HEK293 (cell line): ENCODE measurements around the gene PNMA1.
A peak's percentile ranks its signal among the peaks of the same experiment; 100 is the strongest.

ENCODE experiments used
- CTCF ChIA-PET: fragments of 350-600 bp; formaldehyde crosslinking; extraction: SDS; loops from one replicate; lab custom pipeline; 2021; ENCODE audit warnings: antibody characterized with exemption; lab: Yijun Ruan, JAX
- POLR2A ChIA-PET: fragments of 300-600 bp; formaldehyde crosslinking; extraction: SDS; loops from one replicate; lab custom pipeline; 2020; ENCODE audit warnings: antibody characterized with exemption, inconsistent platforms; lab: Yijun Ruan, JAX
- H3K27ac ChIP-seq: fragments of 200-500 bp; sonication (Bioruptor generic); 2 replicates; pipeline ENCODE4 v1.5.1; 2014; ENCODE audit warnings: low read depth, low read length, control low read depth, inconsistent platforms; ENCODE audit errors: extremely low read depth
- H3K36me3 ChIP-seq, 2 experiments: fragments of 200-500 bp in 1 of 2; sonication (Bioruptor generic) in 1 of 2; 1 replicate in 1 of 2; 2 replicates in 1 of 2; pipeline ENCODE4 v1.5.1; 2014 to 2017; ENCODE audit warnings: inconsistent platforms in 2 of 2, low read length in 2 of 2; ENCODE audit not compliant: control insufficient read depth in 2 of 2, insufficient read depth in 1 of 2
- H3K4me1 ChIP-seq: fragments of 200-500 bp; sonication (Bioruptor generic); 2 replicates; pipeline ENCODE4 v1.5.1; 2014; ENCODE audit warnings: mild to moderate bottlenecking, low read length, inconsistent platforms; ENCODE audit not compliant: control insufficient read depth, insufficient read depth
- H3K4me3 ChIP-seq: 2 replicates; pipeline ENCODE4 v1.5.1; 2011; ENCODE audit warnings: low read depth, mild to moderate bottlenecking, control low read depth, low read length, moderate library complexity
- H3K9me3 ChIP-seq: fragments of 200-500 bp; sonication (Bioruptor generic); 2 replicates; pipeline ENCODE4 v1.5.1; 2014; ENCODE audit warnings: low read depth, low read length, inconsistent platforms; ENCODE audit not compliant: control insufficient read depth, insufficient read depth
- BCL11B ChIP-seq: fragments of 450-650 bp; formaldehyde crosslinking; IDR thresholded peaks from 2 replicates; pipeline ENCODE4 v1.5.1; 2016; ENCODE audit warnings: low read depth, missing biosample characterization, missing genetic modification characterization
- ELK4 ChIP-seq: IDR thresholded peaks from 2 replicates; pipeline ENCODE4 v1.6.1; 2011; ENCODE audit warnings: mild to moderate bottlenecking, low read depth, low read length, borderline replicate concordance
- FEZF1 ChIP-seq: fragments of 450-650 bp; formaldehyde crosslinking; IDR thresholded peaks from 2 replicates; pipeline ENCODE4 v1.5.1; 2016; ENCODE audit warnings: missing biosample characterization, missing genetic modification characterization
- GLI4 ChIP-seq: fragments of 450-650 bp; formaldehyde crosslinking; IDR thresholded peaks from 2 replicates; pipeline ENCODE4 v1.5.1; 2016; ENCODE audit warnings: missing biosample characterization, missing genetic modification characterization
- HOXA7 ChIP-seq: sonication (generic); formaldehyde crosslinking; IDR thresholded peaks from 2 replicates; pipeline ENCODE4 v1.8.1; 2022; ENCODE audit warnings: missing genetic modification reagents, borderline replicate concordance
- REST ChIP-seq: fragments of 450-650 bp; formaldehyde crosslinking; IDR thresholded peaks from 2 replicates; pipeline ENCODE4 v1.5.1; 2016; ENCODE audit warnings: missing biosample characterization, missing genetic modification characterization
- SCRT1 ChIP-seq: fragments of 450-650 bp; formaldehyde crosslinking; IDR thresholded peaks from 2 replicates; pipeline ENCODE4 v1.5.1; 2016; ENCODE audit warnings: missing biosample characterization, missing genetic modification characterization, borderline replicate concordance
- WT1 ChIP-seq: fragments of 450-650 bp; formaldehyde crosslinking; IDR thresholded peaks from 2 replicates; pipeline ENCODE4 v1.5.1; 2016; ENCODE audit warnings: missing biosample characterization, missing genetic modification characterization
- ZNF121 ChIP-seq: fragments of 450-650 bp; formaldehyde crosslinking; IDR thresholded peaks from 2 replicates; pipeline ENCODE4 v1.5.1; 2016; ENCODE audit warnings: missing biosample characterization, missing genetic modification characterization
- ZNF280D ChIP-seq: fragments of 450-650 bp; formaldehyde crosslinking; IDR thresholded peaks from 2 replicates; pipeline ENCODE4 v1.5.1; 2016; ENCODE audit warnings: missing biosample characterization, missing genetic modification characterization
- ZNF354C ChIP-seq: fragments of 450-650 bp; formaldehyde crosslinking; IDR thresholded peaks from 2 replicates; pipeline ENCODE4 v1.5.1; 2016; ENCODE audit warnings: missing biosample characterization, missing genetic modification characterization, low read depth, borderline replicate concordance
- ZNF449 ChIP-seq: fragments of 450-650 bp; formaldehyde crosslinking; IDR thresholded peaks from 2 replicates; pipeline ENCODE4 v1.5.1; 2017; ENCODE audit warnings: missing biosample characterization, mild to moderate bottlenecking, missing genetic modification characterization, moderate library complexity
- ZNF514 ChIP-seq: fragments of 450-650 bp; formaldehyde crosslinking; IDR thresholded peaks from 2 replicates; pipeline ENCODE4 v1.5.1; 2016; ENCODE audit warnings: missing biosample characterization, missing genetic modification characterization
- ZNF571 ChIP-seq: fragments of 450-650 bp; formaldehyde crosslinking; IDR thresholded peaks from 2 replicates; pipeline ENCODE4 v1.5.0; 2017; ENCODE audit warnings: missing biosample characterization, missing genetic modification characterization
- ZNF629 ChIP-seq: fragments of 450-650 bp; formaldehyde crosslinking; IDR thresholded peaks from 2 replicates; pipeline ENCODE4 v1.5.1; 2017; ENCODE audit warnings: missing biosample characterization, missing genetic modification characterization
- ZNF664 ChIP-seq: fragments of 450-650 bp; formaldehyde crosslinking; IDR thresholded peaks from 2 replicates; pipeline ENCODE4 v1.5.1; 2016; ENCODE audit warnings: missing biosample characterization, missing genetic modification characterization
- ZNF791 ChIP-seq: fragments of 450-650 bp; formaldehyde crosslinking; IDR thresholded peaks from 2 replicates; pipeline ENCODE4 v1.5.1; 2016; ENCODE audit warnings: missing biosample characterization, missing genetic modification characterization
- ZNF843 ChIP-seq: fragments of 450-650 bp; formaldehyde crosslinking; IDR thresholded peaks from 2 replicates; pipeline ENCODE4 v1.5.1; 2016; ENCODE audit warnings: missing biosample characterization, missing genetic modification characterization
- TF ChIP-seq, protein P1 (sequence below): fragments of 450-650 bp; formaldehyde crosslinking; IDR thresholded peaks from 2 replicates; pipeline ENCODE4 v1.5.1; 2017; ENCODE audit warnings: missing biosample characterization, missing genetic modification characterization

Gene PNMA1

GRCh38 chr14:73718418-73719251 is 4.5 kb upstream of the PNMA1 start (continued):
- no peak for TF ChIP-seq ZNF571 (tag by site-specific recombination)
- TF ChIP-seq ZNF121 (tag by site-specific recombination) = no peak
- no peak for TF ChIP-seq WT1 (tag by site-specific recombination)
- TF ChIP-seq SCRT1 (tag by site-specific recombination) = no peak
- TF ChIP-seq ZNF664 (tag by site-specific recombination) = no peak
- TF ChIP-seq ZNF280D (tag by site-specific recombination) = no peak
- no peak for TF ChIP-seq ZNF449
- no peak for TF ChIP-seq ELK4
- TF ChIP-seq ZNF791 = no peak

DNA sequence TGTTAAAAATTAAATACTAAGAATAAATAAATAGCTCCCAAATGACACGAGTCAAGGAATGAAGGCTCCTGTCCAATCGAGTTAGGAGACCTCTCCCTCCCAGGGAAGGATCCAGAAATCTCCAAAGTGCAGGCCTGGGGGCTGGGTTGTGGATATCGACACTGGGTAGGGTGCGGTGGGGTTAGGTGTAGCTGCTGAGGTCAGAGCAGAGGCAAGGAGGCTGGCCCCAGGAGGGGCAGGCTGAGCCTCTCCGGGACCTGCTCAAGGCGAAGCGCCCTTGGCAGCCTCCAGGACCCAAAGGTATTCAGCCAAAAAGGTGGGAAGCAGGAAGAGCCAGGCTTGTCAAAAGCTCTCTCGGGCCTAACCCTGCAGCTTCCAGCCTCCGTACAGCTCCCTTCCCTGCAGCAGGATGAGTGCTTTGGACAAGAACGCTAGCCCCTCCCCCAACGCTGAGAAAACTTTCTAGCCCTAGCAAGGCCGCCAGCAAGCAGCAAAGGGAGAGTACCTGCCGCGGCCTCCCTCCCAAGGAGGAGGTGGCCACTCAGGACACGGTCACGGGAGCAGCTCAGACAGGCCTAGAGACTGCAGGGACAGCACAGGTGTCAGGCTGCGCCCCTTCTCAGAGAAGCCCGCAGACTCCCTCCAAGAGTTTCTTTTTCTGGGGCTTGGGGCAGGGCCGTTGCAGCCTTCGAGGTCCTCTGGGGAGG is 3.7 kb upstream of the PNMA1 start:
- Histone ChIP-seq H3K27ac (0 out of 2 replicates have a peak overlapping the region, but pooled peaks have one; percentile 33), H3K36me3 (peaks cover 22 to 69% of the 10 kb centered on the region in 2 experiments), H3K4me1 (peaks cover 10% of the 10 kb centered on the region), H3K9me3 (no peaks in the 10 kb centered on the region), H3K4me3 (no peak overlapping the region)
- CTCF ChIA-PET = interaction anchor here (0.7 kb wide), 1 partner anchor 215 kb away, joined by 5 read pairs; no protein-coding TSS in a partner anchor
- TF ChIP-seq GLI4 (tag by site-specific recombination) (no peak), ZNF514 (no peak), FEZF1 (tag by site-specific recombination) (no peak), WT1 (tag by site-specific recombination) (no peak), ZNF354C (tag by site-specific recombination) (no peak), BCL11B (tag by site-specific recombination) (no peak), ZNF629 (tag by site-specific recombination) (no peak), HOXA7 (no peak), REST (tag by site-specific recombination) (no peak), ZNF843 (tag by site-specific recombination) (no peak)
- TF ChIP-seq, protein P1, sequence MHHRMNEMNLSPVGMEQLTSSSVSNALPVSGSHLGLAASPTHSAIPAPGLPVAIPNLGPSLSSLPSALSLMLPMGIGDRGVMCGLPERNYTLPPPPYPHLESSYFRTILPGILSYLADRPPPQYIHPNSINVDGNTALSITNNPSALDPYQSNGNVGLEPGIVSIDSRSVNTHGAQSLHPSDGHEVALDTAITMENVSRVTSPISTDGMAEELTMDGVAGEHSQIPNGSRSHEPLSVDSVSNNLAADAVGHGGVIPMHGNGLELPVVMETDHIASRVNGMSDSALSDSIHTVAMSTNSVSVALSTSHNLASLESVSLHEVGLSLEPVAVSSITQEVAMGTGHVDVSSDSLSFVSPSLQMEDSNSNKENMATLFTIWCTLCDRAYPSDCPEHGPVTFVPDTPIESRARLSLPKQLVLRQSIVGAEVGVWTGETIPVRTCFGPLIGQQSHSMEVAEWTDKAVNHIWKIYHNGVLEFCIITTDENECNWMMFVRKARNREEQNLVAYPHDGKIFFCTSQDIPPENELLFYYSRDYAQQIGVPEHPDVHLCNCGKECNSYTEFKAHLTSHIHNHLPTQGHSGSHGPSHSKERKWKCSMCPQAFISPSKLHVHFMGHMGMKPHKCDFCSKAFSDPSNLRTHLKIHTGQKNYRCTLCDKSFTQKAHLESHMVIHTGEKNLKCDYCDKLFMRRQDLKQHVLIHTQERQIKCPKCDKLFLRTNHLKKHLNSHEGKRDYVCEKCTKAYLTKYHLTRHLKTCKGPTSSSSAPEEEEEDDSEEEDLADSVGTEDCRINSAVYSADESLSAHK = no peak
- POLR2A ChIA-PET = no interaction called here
